ENCODE results near the gene LIFR.

The LIFR gene

GRCh38 chr5:38531518-38531917 lies 24.9 kb downstream of the LIFR start:
- H3K36me3 ChIP-seq (ENCODE audit: insufficient read depth, low read length): no peaks in the 10 kb centered on the region
- no peak overlapping the region for H2AFZ ChIP-seq (ENCODE audit: low read length)
- TF ChIP-seq CTCF (conservative IDR thresholded peaks at IDR 0.05; ENCODE audit: low read length): no peak
- TF ChIP-seq EZH2phosphoT487 (IDR thresholded peaks at IDR 0.05; ENCODE audit: borderline replicate concordance): no peak
- H3K27me3 ChIP-seq (ENCODE audit: insufficient read depth, low read length, poor library complexity, severe bottlenecking): no peaks in the 10 kb centered on the region
- H3K4me1 ChIP-seq (ENCODE audit: insufficient read depth, low read length, poor library complexity, severe bottlenecking): no peaks in the 10 kb centered on the region
- no peak overlapping the region for H3K4me2 ChIP-seq (ENCODE audit: low read depth, low read length, poor library complexity, severe bottlenecking)
- H4K20me1 ChIP-seq (ENCODE audit: insufficient read depth, low read length, poor library complexity, severe bottlenecking): no peaks in the 10 kb centered on the region
- no peak overlapping the region for H3K4me3 ChIP-seq (ENCODE audit: low read length, poor library complexity, severe bottlenecking)
- H3F3A ChIP-seq (ENCODE audit: low read depth): no peaks in the 10 kb centered on the region
- no peaks in the 10 kb centered on the region for H3K9me2 ChIP-seq (replicated peaks; ENCODE audit: low read depth, low read length)
- no peaks in the 10 kb centered on the region for H3K9me3 ChIP-seq (ENCODE audit: insufficient read depth, low read depth, low read length)
- H3K79me2 ChIP-seq (ENCODE audit: insufficient read depth, low read length): no peaks in the 10 kb centered on the region
- H3K9ac ChIP-seq (ENCODE audit: low read depth, low read length, poor library complexity, severe bottlenecking): no peak overlapping the region

GRCh38 chr5:38529955-38530646 lies 26.3 kb downstream of the LIFR start:
- Histone ChIP-seq H3F3A (ENCODE audit: low read depth) (no peaks in the 10 kb centered on the region), H3K36me3 (ENCODE audit: insufficient read depth, low read length) (no peaks in the 10 kb centered on the region), H3K27me3 (ENCODE audit: insufficient read depth, low read length, poor library complexity, severe bottlenecking) (no peaks in the 10 kb centered on the region), H3K9ac (ENCODE audit: low read depth, low read length, poor library complexity, severe bottlenecking) (no peak overlapping the region), H4K20me1 (ENCODE audit: insufficient read depth, low read length, poor library complexity, severe bottlenecking) (no peaks in the 10 kb centered on the region), H3K4me1 (ENCODE audit: insufficient read depth, low read length, poor library complexity, severe bottlenecking) (no peaks in the 10 kb centered on the region), H2AFZ (ENCODE audit: low read length) (no peak overlapping the region), H3K4me2 (ENCODE audit: low read depth, low read length, poor library complexity, severe bottlenecking) (no peak overlapping the region), H3K9me2 (replicated peaks; ENCODE audit: low read depth, low read length) (no peaks in the 10 kb centered on the region), H3K4me3 (ENCODE audit: low read length, poor library complexity, severe bottlenecking) (no peak overlapping the region), H3K79me2 (ENCODE audit: insufficient read depth, low read length) (no peaks in the 10 kb centered on the region), H3K9me3 (ENCODE audit: insufficient read depth, low read depth, low read length) (no peaks in the 10 kb centered on the region)
- no peak for TF ChIP-seq EZH2phosphoT487 (IDR thresholded peaks at IDR 0.05; ENCODE audit: borderline replicate concordance)
- TF ChIP-seq CTCF (conservative IDR thresholded peaks at IDR 0.05; ENCODE audit: low read length): no peak

- Histone ChIP-seq H2AFZ (ENCODE audit: low read length) (no peak overlapping the region), H3K9me3 (ENCODE audit: insufficient read depth, low read depth, low read length) (no peaks in the 10 kb centered on the region), H3F3A (ENCODE audit: low read depth) (no peaks in the 10 kb centered on the region), H3K9ac (ENCODE audit: low read depth, low read length, poor library complexity, severe bottlenecking) (no peak overlapping the region), H3K79me2 (ENCODE audit: insufficient read depth, low read length) (no peaks in the 10 kb centered on the region), H3K4me2 (ENCODE audit: low read depth, low read length, poor library complexity, severe bottlenecking) (no peak overlapping the region), H3K9me2 (replicated peaks; ENCODE audit: low read depth, low read length) (no peaks in the 10 kb centered on the region), H3K27me3 (ENCODE audit: insufficient read depth, low read length, poor library complexity, severe bottlenecking) (no peaks in the 10 kb centered on the region), H3K4me3 (ENCODE audit: low read length, poor library complexity, severe bottlenecking) (no peak overlapping the region), H3K36me3 (ENCODE audit: insufficient read depth, low read length) (no peaks in the 10 kb centered on the region), H3K4me1 (ENCODE audit: insufficient read depth, low read length, poor library complexity, severe bottlenecking) (no peaks in the 10 kb centered on the region), H4K20me1 (ENCODE audit: insufficient read depth, low read length, poor library complexity, severe bottlenecking) (no peaks in the 10 kb centered on the region)
- TF ChIP-seq CTCF (conservative IDR thresholded peaks at IDR 0.05; ENCODE audit: low read length) (no peak), EZH2phosphoT487 (IDR thresholded peaks at IDR 0.05; ENCODE audit: borderline replicate concordance) (no peak)
Measured at GRCh38 chr5:38528162-38528703, 28.2 kb downstream of the LIFR start.

Data from Loucy (cell line).